T-helper 1 cell (primary cell): ENCODE results near the gene NYNRIN.
"Not testable (repeated sequence)": the region's sequence is repeated elsewhere in the genome, so short reads cannot be mapped to it uniquely, and the experiment has no call there.

Source experiments
- DNase-seq, 5 donors: peaks; one replicate each; pipeline ENCODE4 v3.0.0-alpha.2; 2012 to 2020

NYNRIN gene

DNA sequence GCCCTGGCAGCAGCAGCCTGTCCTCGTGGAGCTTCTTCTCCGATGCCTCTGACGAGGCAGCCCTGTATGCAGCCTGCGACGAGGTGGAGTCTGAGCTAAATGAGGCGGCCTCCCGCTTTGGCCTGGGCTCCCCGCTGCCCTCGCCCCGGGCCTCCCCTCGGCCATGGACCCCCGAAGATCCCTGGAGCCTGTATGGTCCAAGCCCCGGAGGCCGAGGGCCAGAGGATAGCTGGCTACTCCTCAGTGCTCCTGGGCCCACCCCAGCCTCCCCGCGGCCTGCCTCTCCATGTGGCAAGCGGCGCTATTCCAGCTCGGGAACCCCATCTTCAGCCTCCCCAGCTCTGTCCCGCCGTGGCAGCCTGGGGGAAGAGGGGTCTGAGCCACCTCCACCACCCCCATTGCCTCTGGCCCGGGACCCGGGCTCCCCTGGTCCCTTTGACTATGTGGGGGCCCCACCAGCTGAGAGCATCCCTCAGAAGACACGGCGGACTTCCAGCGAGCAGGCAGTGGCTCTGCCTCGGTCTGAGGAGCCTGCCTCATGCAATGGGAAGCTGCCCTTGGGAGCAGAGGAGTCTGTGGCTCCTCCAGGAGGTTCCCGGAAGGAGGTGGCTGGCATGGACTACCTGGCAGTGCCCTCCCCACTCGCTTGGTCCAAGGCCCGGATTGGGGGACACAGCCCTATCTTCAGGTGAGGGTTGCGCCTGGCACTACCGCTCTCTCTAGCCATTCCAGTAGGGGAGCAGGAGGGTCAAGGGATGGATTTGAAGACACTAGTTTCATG, 28.7 kb upstream of the NYNRIN start:
- DNase-seq = no peak

GRCh38 chr14:24370748-24371147, 28.1 kb upstream of the NYNRIN start:
- no peak for DNase-seq

DNA sequence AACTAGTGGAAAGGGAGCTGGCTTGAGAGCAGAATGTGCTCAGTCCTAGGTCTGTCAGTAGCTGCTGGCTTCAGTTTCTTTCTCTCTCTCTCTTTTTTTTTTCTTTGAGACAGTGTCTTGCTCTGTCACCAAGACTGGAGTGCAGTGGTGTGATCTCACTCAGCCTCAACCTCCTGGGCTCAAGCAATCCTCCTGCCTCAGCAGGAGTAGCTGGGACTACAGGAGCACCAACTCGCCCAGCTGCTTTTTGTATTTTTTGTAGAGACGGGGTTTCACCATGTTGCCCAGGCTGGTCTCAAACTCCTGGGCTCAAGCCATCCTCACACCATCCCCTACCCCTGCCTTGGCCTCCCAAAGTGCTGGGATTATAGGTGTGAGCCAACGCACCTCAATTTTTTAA, 27.2 kb upstream of the NYNRIN start:
- DNase-seq = not testable (repeated sequence)

- DNase-seq = no peak
Observed at GRCh38 chr14:24372701-24373416, 25.9 kb upstream of the NYNRIN start.

- no peak for DNase-seq
Observed at GRCh38 chr14:24376448-24377070, 22.2 kb upstream of the NYNRIN start.

DNA sequence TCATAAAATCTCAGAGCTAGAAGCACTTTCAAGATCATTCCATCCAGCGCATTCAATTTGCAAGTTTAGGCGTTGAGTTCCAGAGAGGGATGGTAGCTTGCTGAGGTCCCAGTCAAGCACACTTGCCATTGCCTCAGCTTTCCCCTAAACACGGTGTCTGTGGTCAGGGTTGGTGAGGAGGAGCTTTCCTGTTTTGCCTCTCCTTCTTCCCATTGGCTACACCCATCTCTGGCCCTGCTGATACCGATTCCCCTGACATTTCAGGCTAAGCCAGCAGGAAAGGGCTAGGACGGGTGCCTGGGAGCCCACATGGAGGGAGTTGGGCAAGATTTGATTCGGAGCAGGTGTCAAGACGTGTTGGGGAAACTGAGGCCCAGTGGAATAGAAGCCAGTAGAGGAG, 21.7 kb upstream of the NYNRIN start:
- no peak for DNase-seq

GRCh38 chr14:24377657-24378056, 21.1 kb upstream of the NYNRIN start:
- DNase-seq = no peak

GRCh38 chr14:24378327-24378726, 20.5 kb upstream of the NYNRIN start:
- DNase-seq = no peak

DNA sequence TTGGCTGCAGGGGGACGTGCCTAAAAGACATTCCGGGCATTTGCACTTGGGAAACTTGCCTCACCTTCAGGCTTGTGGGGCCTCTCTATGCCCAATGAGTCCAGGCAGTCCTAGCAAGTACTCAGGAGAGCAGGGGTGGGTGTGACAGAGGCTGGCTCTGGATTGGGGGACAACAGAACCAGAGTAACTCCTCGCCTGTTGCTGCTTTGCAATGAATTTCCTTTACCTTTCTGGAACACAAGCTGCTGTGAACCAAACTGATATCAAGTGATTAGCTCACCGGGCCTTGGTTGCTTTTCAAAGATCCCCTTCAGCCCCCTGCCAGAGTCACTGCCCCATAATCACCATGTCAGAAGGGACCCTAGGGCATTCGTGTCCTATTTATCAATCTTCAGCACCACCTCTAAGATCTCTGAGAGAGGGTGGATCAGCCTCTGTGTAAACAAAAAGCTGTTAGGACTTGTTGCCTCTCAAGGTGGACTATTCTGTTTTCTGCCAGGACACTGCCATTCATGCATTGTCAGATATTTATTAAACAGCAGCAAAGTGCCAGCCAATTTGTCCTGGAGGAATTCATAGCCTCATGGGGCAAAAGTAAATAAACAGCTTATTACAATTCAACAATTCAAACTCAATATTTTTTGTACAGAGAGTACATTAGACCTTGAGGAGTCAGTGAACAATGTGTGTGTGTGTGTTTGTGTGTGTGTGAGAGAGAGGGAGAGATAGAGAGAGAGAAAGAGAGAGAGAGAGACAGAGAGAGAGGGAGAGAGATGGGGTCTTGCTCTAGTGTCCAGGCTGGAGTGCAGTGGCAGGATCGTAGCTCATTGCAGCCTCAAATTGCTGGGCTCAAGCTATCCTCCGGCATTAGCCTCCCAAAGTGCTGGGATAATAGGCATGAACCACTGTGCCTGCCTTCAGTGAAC, 19.6 kb upstream of the NYNRIN start:
- DNase-seq = no peak

DNA sequence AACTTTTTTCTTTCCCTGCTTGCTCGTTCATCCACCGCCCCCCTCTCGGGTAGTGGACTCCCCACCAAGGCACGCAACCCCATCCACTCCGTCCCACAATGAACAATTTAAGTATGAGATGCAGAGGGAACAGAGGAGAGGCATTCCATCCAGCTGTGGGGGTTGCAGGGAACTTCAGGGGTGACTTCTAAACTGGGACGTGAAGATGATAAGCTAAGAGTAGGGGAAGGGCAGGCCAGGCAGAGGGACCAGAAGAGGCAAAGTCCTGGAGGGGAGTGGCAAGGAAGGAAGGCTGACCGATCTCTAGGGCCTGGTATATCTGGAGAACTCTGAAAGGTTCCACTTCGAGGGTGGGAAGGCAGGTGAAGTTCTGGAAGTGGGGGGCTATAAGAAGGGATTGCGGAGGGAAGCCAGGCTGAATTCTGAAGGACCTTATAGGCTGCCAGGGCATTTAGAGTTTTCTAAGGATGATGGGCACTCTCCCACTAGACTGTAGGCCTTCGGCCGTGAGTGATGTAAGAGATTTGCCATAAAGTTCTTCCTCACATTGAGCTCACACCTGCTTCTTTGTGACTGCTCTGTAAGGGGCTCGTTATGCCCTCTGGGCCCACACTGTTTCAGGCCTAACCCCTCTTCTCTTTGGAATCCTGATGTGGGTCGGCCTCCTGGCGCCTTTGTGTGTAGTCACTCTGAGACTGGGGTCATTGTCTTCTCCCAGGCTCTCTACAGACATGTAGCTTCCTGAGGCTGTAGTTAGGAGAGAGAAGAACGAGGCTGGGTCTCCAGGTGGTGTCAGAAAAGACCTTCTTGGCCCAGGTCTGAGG, 18.7 kb upstream of the NYNRIN start:
- no peak for DNase-seq

GRCh38 chr14:24381363-24382063, 17.3 kb upstream of the NYNRIN start:
- no peak for DNase-seq

- no peak for DNase-seq
Observed at GRCh38 chr14:24382064-24382371, 16.8 kb upstream of the NYNRIN start.

- DNase-seq = no peak
Observed at GRCh38 chr14:24384169-24384568, 14.6 kb upstream of the NYNRIN start.

- no peak for DNase-seq
Observed at GRCh38 chr14:24385524-24385923, 13.3 kb upstream of the NYNRIN start.

DNA sequence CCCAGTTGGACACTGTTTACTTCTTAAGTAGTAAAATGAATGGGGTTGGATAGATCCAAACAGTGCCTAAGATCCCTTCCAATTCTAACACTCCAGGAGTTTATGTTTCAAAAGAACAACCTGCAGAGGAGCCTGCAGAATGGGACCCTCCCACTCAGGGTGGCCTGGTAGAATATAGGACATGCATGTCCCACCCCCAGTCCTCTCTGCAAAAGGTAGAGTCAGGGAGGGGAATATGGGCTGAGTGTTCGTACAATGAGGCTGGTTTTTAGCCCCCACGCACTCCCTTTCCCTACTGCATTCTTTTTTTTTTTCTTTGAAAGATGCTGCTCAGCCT, 11.8 kb upstream of the NYNRIN start:
- DNase-seq = no peak

GRCh38 chr14:24387579-24387978, 11.2 kb upstream of the NYNRIN start:
- not testable (repeated sequence) for DNase-seq

DNA sequence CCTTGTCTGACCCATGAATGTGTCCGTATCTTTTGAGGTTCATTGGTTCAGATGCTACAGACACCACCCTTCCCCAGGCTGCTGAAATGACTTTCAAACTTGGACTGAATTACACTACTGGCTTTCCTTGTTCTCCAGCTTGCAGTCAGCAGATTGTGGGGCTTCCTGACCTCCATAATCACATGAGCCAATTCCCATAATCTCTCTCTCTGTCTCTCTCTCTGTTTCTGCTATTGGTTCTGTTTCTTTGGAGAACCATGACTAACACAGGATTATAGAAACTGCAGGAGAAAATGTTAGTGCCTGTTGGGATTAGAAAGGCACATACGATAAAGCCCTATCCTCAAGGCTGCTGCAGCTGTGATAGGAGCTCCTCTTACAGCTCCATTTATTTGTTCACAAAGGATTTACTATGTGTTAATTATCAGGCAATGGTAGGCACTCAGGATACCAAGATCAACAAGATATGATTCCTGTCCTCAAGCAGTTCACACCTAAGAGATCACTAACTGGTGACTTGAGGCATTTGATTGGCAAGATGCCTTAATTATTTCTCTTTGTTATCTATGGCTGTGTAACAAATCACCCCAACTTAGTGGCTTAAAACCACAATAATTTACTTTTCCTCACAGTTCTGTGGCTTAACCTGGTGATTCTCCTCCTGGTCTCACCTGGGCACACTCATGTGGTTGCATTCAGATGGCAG, 10.2 kb upstream of the NYNRIN start:
- no peak for DNase-seq

- no peak for DNase-seq
Observed at GRCh38 chr14:24389226-24389848, 9.5 kb upstream of the NYNRIN start.

- no peak for DNase-seq
Observed at GRCh38 chr14:24390701-24391468, 7.9 kb upstream of the NYNRIN start.
